HG02885 (cell line): ENCODE measurements around the gene SRF.

Source experiments
- ATAC-seq: cut with Tn5 transposase; IDR thresholded peaks from one replicate; pipeline ENCODE4 v1.9.1; 2021; ENCODE audit warnings: mild to moderate bottlenecking; ENCODE audit not compliant: unreplicated experiment, poor library complexity

Gene SRF

GRCh38 chr6:43207286-43207685 is 36.2 kb downstream of the SRF start:
- no peak for ATAC-seq

DNA sequence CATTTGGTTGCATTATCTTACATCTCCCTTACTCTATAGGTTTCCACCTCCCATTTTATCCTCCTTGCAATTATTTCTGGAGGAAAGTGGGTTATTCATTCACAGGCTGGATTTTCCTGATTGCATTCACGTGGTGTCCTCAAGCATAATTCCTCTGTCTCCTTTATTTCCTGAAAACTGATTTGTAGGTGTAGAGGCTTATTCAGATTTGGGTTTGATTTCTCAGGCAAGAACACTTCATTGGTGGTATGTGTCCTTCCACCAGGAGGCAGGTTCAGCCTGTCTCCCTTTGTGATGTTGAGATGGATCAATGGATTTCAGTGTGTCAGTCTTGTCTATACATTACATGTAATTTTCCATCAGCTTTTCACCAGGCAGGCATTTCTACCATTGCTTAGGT is 40.9 kb downstream of the SRF start:
- no peak for ATAC-seq

- no peak for ATAC-seq
Measured at GRCh38 chr6:43213431-43213830, 42.4 kb downstream of the SRF start.

DNA sequence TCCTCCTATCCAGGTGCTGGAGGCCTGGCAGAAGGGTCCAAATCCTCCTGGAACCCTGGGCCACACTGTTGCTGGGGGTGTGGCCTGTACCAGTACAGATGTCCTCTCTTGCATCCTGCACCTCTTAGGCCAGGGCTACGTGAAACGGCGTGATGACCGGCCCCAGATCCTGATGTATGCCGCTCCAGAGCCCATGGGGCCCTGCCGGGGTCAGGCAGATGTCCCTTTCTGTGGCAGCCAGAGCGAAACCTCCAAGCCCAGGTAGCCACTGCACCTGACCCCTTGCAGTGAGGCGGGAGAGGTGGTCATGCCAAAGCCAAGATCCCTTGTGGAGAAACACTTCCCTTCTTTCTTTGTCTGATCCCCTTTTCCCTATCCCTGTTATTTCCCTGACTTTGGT is 44.0 kb downstream of the SRF start:
- ATAC-seq: no peak

DNA sequence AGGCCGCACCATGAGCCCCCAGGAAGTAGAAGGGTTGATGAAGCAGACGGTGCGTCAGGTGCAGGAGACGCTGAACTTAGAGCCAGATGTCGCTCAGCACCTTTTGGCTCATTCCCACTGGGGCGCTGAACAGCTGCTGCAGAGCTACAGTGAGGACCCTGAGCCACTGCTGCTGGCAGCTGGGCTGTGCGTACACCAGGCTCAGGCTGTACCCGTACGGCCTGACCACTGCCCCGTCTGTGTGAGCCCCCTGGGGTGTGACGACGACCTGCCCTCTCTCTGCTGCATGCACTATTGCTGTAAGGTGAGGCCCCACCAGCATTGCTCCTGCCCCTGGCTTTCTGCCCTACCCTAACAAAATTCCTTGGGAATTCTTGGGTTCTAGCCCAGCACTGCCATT is 45.1 kb downstream of the SRF start:
- no peak for ATAC-seq

DNA sequence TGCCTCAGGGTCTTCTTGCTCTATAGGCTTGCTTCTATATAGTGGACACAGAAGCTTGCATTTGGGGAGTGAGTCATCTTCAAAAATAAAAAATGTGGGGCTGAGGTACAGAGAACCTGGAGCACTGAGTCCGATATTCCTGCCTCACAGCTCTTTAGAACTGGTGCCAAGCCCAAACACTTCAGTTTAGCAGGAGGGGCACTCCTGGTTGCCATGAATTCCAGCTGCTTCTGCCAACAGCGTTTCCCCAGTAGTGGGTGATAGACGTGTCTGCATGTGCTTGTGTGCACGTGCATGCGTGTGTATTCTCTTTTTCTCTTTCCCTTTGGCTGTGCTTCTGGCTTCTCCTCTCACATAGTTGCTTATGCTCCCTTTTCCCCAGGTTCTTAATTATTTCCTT is 46.3 kb downstream of the SRF start:
- ATAC-seq: no peak

GRCh38 chr6:43219119-43219518 is 48.0 kb downstream of the SRF start:
- no peak for ATAC-seq

DNA sequence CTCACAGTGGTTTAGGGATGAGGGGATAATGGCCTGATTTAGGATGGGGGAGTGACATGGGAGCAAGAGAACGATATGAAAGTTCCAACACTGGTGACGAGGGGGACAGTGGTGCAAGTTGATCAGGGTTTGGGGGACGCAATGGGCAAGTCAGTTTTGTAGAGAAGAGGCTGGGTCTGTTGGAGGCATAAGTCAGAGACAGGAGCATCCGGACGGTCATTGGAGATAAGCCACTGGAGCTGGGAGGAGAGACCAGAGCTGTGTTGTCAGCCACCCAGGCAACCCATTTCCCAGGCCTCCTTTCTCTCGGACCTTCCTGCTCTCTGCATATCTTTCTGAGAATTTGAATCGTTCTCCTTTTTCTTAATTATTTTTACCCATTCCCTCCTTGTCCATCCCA is 48.7 kb downstream of the SRF start:
- no peak for ATAC-seq

- ATAC-seq: no peak
Measured at GRCh38 chr6:43220439-43220951, 49.4 kb downstream of the SRF start.

DNA sequence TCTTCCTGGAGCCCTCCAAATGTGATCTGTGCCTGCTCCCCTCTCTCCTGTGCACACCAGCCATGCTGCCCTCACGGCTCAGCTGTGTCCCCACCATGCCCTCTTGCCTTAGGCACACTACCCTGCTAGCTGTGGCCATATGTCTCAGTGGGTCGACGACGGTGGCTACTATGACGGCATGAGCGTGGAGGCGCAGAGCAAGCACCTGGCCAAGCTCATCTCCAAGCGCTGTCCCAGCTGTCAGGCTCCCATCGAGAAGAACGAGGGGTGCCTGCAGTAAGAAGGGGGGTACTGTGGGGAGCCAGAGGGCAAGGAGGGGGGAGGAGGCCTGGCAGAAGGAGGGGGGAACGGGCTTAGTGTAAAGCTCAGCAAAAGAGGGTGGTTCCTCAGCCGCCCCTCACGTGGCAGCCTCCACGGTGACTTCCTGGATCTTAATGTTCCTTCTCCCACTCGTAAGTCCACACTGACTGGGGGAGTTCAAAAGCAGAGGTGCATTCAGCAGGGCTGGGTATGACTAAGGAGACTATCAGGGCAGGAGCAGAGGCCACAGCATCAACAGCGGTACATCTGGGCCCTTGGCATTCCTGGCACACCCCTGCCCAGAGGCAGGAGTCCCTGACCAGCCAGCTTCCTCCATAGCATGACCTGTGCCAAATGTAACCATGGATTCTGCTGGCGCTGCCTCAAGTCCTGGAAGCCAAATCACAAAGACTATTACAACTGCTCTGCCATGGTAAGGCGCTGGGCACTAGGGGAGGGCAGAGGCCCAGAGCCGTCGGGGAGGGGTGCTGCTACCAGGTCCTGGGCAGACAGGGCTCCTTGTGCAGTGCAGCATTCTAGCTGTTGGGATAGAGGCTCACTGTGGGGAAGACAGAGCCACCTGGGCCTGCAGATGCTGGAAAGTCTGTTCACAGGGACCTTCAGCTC is 50.2 kb downstream of the SRF start:
- no peak for ATAC-seq

DNA sequence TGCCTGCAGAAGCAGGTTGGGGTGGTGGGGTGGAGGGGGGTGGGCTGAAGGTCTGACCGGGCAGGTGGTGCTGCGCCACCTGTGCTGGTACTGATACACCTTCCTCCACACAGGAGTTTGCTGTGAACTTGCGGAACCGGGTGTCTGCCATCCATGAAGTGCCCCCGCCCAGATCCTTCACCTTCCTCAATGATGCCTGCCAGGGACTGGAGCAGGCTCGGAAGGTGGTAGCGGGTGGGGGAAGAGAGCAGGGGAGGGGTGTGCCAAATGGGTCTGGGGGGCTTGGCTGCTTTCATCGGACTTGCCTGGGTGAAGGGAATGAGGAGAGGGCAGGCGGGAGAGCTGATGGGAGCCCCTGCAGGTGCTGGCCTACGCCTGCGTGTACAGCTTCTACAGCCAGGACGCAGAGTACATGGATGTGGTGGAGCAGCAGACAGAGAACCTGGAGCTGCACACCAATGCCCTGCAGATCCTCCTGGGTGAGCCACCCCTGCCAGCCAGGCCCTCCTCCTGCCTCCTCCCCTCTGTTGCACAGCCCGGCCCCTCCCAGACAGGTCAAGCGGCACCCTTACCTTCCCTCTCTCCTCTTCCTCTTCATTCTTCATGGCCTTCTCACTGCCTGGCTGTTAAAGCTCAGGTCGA is 51.5 kb downstream of the SRF start:
- ATAC-seq: no peak

DNA sequence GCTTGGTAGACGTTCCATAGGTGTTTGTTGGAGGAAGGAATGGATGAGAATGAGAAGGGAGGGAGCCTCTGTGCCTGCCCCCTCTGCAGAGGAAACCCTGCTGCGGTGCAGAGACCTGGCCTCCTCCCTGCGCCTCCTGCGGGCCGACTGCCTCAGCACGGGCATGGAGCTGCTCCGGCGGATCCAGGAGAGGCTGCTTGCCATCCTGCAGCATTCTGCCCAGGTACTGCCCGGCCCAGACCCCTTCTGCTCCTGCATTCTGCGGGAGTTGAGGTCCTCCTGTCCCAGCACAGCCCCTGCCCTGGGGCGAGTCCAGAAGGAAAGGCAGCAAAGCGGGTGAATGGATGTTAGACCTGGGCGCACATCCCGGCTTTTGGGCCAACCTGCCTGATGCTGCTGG is 52.1 kb downstream of the SRF start:
- ATAC-seq: no peak

DNA sequence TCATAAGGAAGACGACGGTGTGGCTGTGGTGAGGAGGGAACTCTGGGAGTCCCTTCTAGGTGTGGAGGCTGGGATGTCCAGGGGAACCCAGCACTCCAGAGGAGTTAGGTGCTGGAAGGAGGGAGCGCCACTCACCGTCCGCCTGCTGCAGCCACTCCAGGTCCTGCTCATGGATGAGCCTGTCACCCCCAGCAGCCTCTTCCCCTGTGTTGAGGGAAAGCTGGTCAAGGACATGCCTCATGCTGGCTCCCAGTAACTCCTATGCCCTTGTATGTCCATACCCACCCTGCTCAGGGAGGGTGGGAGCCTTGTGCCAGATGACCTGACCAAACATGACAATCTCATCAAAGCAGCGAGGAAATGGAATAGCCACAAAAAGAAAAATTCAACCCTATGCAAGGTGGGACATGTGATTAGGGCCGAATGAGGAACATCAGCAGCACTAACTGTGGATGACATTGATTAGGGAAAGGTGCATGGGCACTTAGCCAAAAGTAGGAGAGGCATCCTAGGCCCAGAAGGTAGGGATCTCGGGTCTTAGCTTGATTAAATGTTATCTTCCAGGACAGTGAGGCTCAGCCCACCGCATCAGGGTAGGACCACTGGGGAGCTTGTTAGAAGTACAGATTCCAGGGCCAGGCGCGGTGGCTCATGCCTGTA is 55.3 kb downstream of the SRF start:
- ATAC-seq: no peak

DNA sequence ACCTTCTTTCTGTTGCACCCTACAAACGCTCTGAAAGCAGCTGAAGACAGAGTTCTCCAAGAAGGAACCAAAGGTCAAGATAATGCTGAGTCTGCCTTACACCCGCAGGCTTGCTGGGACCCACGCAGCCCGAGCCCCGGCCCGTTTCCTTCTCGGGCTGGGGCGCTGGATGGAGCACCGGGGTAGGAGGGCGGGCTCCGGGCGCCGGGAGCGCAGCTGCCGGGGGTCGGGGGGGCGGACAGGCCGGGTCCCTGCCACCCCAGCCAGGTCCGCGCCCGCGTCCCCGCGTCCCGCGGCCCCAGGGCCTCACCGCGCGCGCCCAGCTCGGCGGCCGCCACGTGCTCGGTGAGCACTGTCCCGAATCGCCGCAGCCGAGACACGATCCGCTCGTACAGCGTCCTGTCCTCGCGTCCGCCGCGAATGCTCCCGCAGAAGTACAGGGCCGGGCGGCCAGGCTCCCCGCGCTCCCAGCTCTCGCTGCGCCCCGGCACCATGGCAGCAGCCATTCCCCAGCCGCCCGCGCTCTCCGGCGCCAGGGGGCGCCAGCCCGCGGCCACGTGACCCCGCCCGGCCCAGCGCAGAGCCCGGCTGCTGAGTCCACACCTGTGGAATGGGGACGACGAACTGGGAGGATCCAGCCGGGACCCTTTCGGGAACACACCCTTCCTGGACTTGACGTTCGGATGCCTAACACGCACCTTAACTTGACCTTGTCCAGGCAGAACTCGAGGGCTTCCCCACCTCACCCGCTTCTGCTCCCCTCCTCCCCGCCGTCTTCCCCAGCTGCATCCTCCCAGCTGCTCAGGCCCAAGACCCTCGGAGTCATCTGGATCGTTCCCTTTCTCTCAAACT is 58.1 kb downstream of the SRF start, which contains the start of gene DNPH1:
Gene DNPH1, minus strand, starts transcription at position 531 of the 852 bp plus-strand sequence. Its CDS starts 25 bp downstream, at position 506.
- ATAC-seq: peak; percentile 78

DNA sequence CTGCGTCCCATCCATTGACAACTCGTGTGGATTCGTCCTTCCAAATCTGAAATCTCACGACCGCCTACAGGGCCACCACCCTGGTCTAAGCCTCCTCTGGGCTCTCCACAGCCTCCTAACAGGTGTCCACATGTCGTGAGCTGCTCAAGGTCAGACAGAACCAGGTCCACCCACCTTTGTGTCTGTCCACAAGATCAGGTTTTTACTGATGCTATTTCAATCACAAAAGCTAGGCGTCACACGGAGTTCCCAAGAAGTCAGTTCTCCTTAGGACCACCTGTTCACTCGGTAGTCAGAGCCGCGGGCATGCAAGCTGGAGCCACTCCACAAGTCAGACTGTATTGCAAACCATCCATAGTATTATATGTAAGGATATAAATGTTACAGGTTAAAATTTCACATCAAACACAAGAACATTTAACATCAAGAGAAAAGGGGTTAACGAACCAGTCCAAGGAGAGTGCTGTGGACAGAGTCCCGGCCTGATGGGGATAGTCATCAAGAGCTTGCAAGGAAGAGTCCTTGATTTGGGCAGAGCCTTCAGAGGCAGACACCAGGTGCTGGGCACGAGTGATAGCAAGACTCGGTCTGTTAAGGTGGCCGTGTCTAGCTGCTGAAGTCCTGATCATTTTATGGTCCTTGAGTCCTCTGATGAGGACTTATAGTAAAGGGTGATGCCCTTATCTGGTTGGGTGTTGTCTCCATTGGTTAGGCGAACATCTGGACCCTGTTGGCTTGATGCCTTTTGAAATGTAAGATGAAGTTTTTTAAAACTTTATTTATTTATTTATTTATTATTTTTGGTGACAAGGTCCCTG is 58.9 kb downstream of the SRF start:
- ATAC-seq: no peak

DNA sequence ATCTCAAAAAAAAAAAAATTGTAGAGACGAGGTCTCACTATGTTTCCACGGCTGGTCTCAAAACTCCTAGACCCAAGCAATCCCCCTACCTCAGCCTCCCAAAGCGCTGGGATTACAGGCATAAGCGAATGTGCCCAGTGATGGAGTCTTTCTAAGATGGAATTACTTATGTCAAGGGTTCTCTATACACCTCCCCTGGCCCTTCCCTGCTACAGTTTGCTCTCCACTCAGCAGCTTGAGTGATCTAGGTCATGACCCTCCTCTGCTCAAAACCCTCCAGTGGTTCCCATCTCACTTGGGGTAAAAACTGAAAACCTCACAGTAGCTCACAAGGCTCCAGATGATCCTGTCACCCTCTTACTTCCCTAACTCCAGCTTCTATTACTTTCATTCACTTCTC is 60.0 kb downstream of the SRF start:
- no peak for ATAC-seq
